DND-41 (cell line): ENCODE results near the gene XRCC3.

ENCODE experiments used
- ATAC-seq: fragments of 200-7000 bp; cut with Tn5 transposase; 3 replicates; pipeline ENCODE4 v1.9.1; 2021; ENCODE audit warnings: low read depth; ENCODE audit not compliant: insufficient read depth
- DNase-seq: peaks from one replicate; pipeline ENCODE4 v3.0.0-alpha.2; 2020
- H2AFZ ChIP-seq: 2 replicates; pipeline ENCODE4 v1.6.0; 2012; ENCODE audit warnings: low read depth, low read length
- H3K27ac ChIP-seq: 2 replicates; pipeline ENCODE4 v1.5.1; 2012; ENCODE audit warnings: low read length, inconsistent platforms
- H3K27me3 ChIP-seq: fragments of 200-600 bp; sonication (generic); 2 replicates; pipeline ENCODE4 v1.6.0; 2012; ENCODE audit warnings: low read length, mild to moderate bottlenecking, inconsistent platforms; ENCODE audit not compliant: insufficient read depth, poor library complexity
- H3K36me3 ChIP-seq: 2 replicates; pipeline ENCODE4 v1.5.1; 2012; ENCODE audit warnings: low read length, inconsistent platforms; ENCODE audit not compliant: insufficient read depth
- H3K4me1 ChIP-seq: 2 replicates; pipeline ENCODE4 v1.5.1; 2012; ENCODE audit warnings: mild to moderate bottlenecking, low read length; ENCODE audit not compliant: insufficient read depth
- H3K4me2 ChIP-seq: 2 replicates; pipeline ENCODE4 v1.6.0; 2012; ENCODE audit warnings: mild to moderate bottlenecking, moderate library complexity, low read length, inconsistent platforms; ENCODE audit not compliant: insufficient read depth
- H3K4me3 ChIP-seq, 2 experiments: fragments of 200-600 bp in 1 of 2; shearing (Covaris generic) in 1 of 2; 2 replicates each; pipeline ENCODE4 v1.5.1; 2012 to 2016; ENCODE audit warnings: inconsistent platforms in 2 of 2, low read length in 2 of 2, mild to moderate bottlenecking in 2 of 2, low read depth in 1 of 2, moderate library complexity in 1 of 2
- H3K79me2 ChIP-seq: 2 replicates; pipeline ENCODE4 v1.6.0; 2012; ENCODE audit warnings: low read length, inconsistent platforms; ENCODE audit not compliant: insufficient read depth
- H3K9ac ChIP-seq: 2 replicates; pipeline ENCODE4 v1.6.0; 2012; ENCODE audit warnings: low read depth, mild to moderate bottlenecking, inconsistent platforms, low read length, moderate library complexity
- H3K9me3 ChIP-seq: 2 replicates; pipeline ENCODE4 v1.5.1; 2012; ENCODE audit warnings: low read length, moderate library complexity, mild to moderate bottlenecking, inconsistent platforms; ENCODE audit not compliant: insufficient read depth, severe bottlenecking
- H4K20me1 ChIP-seq: 2 replicates; pipeline ENCODE4 v1.6.0; 2012; ENCODE audit warnings: low read length; ENCODE audit not compliant: insufficient read depth
- CTCF ChIP-seq: IDR thresholded peaks from 2 replicates; pipeline ENCODE4 v1.5.1; 2012; ENCODE audit warnings: borderline replicate concordance, low read length, moderate library complexity, mild to moderate bottlenecking; ENCODE audit not compliant: poor library complexity, severe bottlenecking; ENCODE audit errors: extremely low read depth
- EZH2 ChIP-seq: IDR thresholded peaks from 3 replicates; pipeline ENCODE4 v1.6.1; 2012; ENCODE audit warnings: borderline replicate concordance, low read depth, mild to moderate bottlenecking, moderate library complexity, low read length, inconsistent platforms; ENCODE audit not compliant: severe bottlenecking

The XRCC3 gene

GRCh38 chr14:103702497-103703432 is 12.5 kb downstream of the XRCC3 start:
- Histone ChIP-seq H3K79me2 (peaks cover 9% of the 10 kb centered on the region), H3K27ac (no peak overlapping the region), H3K4me2 (no peak overlapping the region), H3K27me3 (no peaks in the 10 kb centered on the region), H3K4me3 (no peak overlapping the region), H3K9me3 (no peaks in the 10 kb centered on the region), H2AFZ (no peak overlapping the region), H3K9ac (no peak overlapping the region), H3K4me1 (no peaks in the 10 kb centered on the region), H3K36me3 (peaks cover 94% of the 10 kb centered on the region), H4K20me1 (peaks cover 68% of the 10 kb centered on the region)
- DNase-seq (no peak), ATAC-seq (no peak)
- TF ChIP-seq CTCF (no peak), EZH2 (no peak)

GRCh38 chr14:103702095-103702494 is 13.2 kb downstream of the XRCC3 start:
- Histone ChIP-seq H4K20me1 (peaks cover 72% of the 10 kb centered on the region), H3K9ac (no peak overlapping the region), H3K4me2 (no peak overlapping the region), H3K36me3 (peaks cover 94% of the 10 kb centered on the region), H3K27ac (no peak overlapping the region), H3K9me3 (no peaks in the 10 kb centered on the region), H3K4me1 (no peaks in the 10 kb centered on the region), H3K4me3 (no peak overlapping the region), H3K79me2 (peaks cover 13% of the 10 kb centered on the region; the same call in 1 of the 2 replicates), H2AFZ (no peak overlapping the region), H3K27me3 (no peaks in the 10 kb centered on the region)
- ATAC-seq (no peak), DNase-seq (no peak)
- TF ChIP-seq CTCF (no peak), EZH2 (no peak)

GRCh38 chr14:103700753-103701490 is 14.3 kb downstream of the XRCC3 start:
- TF ChIP-seq EZH2 (no peak), CTCF (no peak)
- no peak overlapping the region for H3K4me2 ChIP-seq
- no peak for ATAC-seq

More at GRCh38 chr14:103700753-103701490, 14.3 kb downstream of the XRCC3 start:
- Histone ChIP-seq H4K20me1 (peaks cover 79% of the 10 kb centered on the region), H2AFZ (no peak overlapping the region), H3K4me1 (no peaks in the 10 kb centered on the region), H3K27ac (no peak overlapping the region), H3K4me3 (no peak overlapping the region), H3K9ac (no peak overlapping the region), H3K79me2 (peaks cover 18% of the 10 kb centered on the region; the same call in 1 of the 2 replicates), H3K9me3 (no peaks in the 10 kb centered on the region), H3K36me3 (peaks cover 93% of the 10 kb centered on the region), H3K27me3 (no peaks in the 10 kb centered on the region)
- no peak for DNase-seq
